ENCODE measurements around the gene B3GNT5. TPM values are rescaled to one million over a fixed set of nuclear protein-coding genes. Genes with fewer than 3 reads are reported as not detected.
A peak's percentile ranks its signal among the peaks of the same experiment; 100 is the strongest.

Gene B3GNT5
- total RNA-seq, 1 donor from 2014 or later, result 19.9 TPM

DNA sequence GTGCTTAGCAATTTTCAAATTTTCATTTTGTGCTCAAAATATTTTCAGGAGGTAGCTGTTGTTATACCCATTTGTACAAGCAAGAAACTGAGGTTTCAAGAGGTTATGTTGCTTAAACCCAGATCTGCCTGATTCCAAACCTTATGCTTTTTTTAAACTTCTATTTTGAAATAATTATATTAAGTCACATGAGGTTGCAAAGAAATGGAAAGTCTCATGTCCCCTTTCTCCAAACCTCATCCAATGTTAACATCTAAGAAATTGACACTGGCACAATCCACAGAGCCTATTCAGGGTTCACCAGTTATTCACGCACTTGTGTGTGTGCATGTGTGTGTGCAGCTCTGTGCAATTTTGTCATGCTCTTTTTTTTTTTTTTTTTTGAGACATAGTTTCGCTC is 35.1 kb downstream of the B3GNT5 start:
- peak overlapping the region; percentile 95 for H3K27ac Mint-ChIP-seq (ENCODE audit: unreplicated experiment)
- TF ChIP-seq, protein P1, sequence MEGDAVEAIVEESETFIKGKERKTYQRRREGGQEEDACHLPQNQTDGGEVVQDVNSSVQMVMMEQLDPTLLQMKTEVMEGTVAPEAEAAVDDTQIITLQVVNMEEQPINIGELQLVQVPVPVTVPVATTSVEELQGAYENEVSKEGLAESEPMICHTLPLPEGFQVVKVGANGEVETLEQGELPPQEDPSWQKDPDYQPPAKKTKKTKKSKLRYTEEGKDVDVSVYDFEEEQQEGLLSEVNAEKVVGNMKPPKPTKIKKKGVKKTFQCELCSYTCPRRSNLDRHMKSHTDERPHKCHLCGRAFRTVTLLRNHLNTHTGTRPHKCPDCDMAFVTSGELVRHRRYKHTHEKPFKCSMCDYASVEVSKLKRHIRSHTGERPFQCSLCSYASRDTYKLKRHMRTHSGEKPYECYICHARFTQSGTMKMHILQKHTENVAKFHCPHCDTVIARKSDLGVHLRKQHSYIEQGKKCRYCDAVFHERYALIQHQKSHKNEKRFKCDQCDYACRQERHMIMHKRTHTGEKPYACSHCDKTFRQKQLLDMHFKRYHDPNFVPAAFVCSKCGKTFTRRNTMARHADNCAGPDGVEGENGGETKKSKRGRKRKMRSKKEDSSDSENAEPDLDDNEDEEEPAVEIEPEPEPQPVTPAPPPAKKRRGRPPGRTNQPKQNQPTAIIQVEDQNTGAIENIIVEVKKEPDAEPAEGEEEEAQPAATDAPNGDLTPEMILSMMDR (IDR thresholded peaks at IDR 0.05), result no peak
- H3K27me3 Mint-ChIP-seq (ENCODE audit: low read depth), result no peaks in the 10 kb centered on the region
- no peak overlapping the region for H3K4me3 Mint-ChIP-seq (ENCODE audit: unreplicated experiment)
- H3K36me3 Mint-ChIP-seq (ENCODE audit: low read depth), result no peaks in the 10 kb centered on the region
- H3K9me3 Mint-ChIP-seq (ENCODE audit: low read depth), result no peaks in the 10 kb centered on the region
- DNase-seq (ENCODE audit: low spot score), result no peak
- peaks cover 53% of the 10 kb centered on the region for H3K4me1 Mint-ChIP-seq (ENCODE audit: low read depth)

DNA sequence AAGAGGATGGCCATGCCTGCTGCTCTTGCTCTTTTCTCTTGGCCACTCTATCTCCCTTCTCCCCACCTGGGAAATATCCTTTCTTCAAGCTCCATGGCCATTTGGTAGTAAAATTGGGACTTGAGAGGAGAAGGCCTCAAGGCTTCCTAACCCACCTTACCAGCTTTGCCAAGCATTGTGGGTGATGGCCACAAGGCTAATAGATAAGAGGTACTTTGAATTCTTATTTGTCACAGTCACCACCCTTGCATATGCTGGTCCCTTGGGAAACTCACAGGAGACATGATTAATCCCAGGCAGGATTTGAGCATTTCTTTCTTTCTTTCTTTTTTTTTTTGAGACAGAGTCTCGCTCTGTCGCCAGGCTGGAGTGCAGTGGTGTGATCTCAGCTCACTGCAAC is 37.2 kb downstream of the B3GNT5 start:
- peaks cover 3% of the 10 kb centered on the region for H3K36me3 Mint-ChIP-seq (ENCODE audit: low read depth)
- DNase-seq (ENCODE audit: low spot score), result no peak
- H3K27ac Mint-ChIP-seq (ENCODE audit: unreplicated experiment), result no peak overlapping the region
- H3K4me1 Mint-ChIP-seq (ENCODE audit: low read depth), result peaks cover 50% of the 10 kb centered on the region
- no peak overlapping the region for H3K4me3 Mint-ChIP-seq (ENCODE audit: unreplicated experiment)
- H3K9me3 Mint-ChIP-seq (ENCODE audit: low read depth), result peaks cover 3% of the 10 kb centered on the region
- TF ChIP-seq, protein P1 (IDR thresholded peaks at IDR 0.05), result no peak
- H3K27me3 Mint-ChIP-seq (ENCODE audit: low read depth), result no peaks in the 10 kb centered on the region

DNA sequence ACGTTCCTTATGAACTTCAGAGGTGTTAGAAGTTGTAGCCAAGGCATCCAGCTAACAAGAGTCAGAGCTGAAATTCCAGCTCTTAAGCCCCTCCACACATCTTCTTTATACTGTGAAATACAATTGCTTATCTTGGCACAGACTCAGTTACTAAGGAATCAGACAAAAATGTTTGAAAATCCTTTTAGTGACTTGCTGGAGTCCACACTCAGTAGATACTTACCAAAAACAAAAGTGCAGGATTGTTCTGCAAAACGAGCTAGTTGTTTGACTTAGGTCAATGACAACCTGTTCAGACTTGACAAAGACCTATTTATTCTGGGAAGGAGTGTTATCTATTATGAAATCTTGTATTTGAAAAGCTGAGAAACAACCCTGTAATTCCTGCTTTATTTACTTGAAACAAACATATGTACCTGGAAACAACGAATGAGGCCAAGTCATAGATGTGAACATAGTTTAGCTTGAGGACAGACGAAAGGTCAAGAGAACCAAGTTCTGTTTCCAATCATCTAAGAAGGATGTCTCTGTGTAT is 38.5 kb downstream of the B3GNT5 start:
- Mint-ChIP-seq H3K4me3 (ENCODE audit: unreplicated experiment) (no peak overlapping the region), H3K27me3 (ENCODE audit: low read depth) (no peaks in the 10 kb centered on the region), H3K9me3 (ENCODE audit: low read depth) (peaks cover 3% of the 10 kb centered on the region), H3K27ac (ENCODE audit: unreplicated experiment) (peak overlapping the region; percentile 73), H3K36me3 (ENCODE audit: low read depth) (peaks cover 4% of the 10 kb centered on the region), H3K4me1 (ENCODE audit: low read depth) (peaks cover 47% of the 10 kb centered on the region)
- TF ChIP-seq, protein P1 (IDR thresholded peaks at IDR 0.05), result no peak
- DNase-seq (ENCODE audit: low spot score), result no peak

DNA sequence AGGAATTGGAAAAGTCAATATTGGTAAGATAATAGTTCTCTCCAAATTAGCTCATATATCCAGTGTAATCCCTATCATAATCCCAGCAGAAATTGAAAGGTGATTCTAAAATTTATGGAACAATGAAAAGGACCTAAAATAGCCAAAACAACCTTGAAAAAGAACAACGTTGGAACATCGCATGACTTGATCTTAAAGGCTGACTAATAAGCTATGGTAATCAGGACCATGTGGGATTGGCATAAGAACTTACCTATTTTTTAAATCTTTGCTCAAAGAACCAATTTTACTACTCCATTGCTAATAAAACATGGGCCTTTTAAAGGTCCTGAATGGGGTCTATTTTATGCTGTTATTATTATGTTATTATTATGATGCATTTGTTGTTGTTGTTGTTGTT is 40.9 kb downstream of the B3GNT5 start:
- TF ChIP-seq, protein P1 (IDR thresholded peaks at IDR 0.05), result no peak
- no peak overlapping the region for H3K27ac Mint-ChIP-seq (ENCODE audit: unreplicated experiment)
- peaks cover 4% of the 10 kb centered on the region for H3K36me3 Mint-ChIP-seq (ENCODE audit: low read depth)
- no peak for DNase-seq (ENCODE audit: low spot score)
- H3K4me1 Mint-ChIP-seq (ENCODE audit: low read depth), result peaks cover 43% of the 10 kb centered on the region
- no peak overlapping the region for H3K4me3 Mint-ChIP-seq (ENCODE audit: unreplicated experiment)
- H3K27me3 Mint-ChIP-seq (ENCODE audit: low read depth), result no peaks in the 10 kb centered on the region
- peaks cover 3% of the 10 kb centered on the region for H3K9me3 Mint-ChIP-seq (ENCODE audit: low read depth)

DNA sequence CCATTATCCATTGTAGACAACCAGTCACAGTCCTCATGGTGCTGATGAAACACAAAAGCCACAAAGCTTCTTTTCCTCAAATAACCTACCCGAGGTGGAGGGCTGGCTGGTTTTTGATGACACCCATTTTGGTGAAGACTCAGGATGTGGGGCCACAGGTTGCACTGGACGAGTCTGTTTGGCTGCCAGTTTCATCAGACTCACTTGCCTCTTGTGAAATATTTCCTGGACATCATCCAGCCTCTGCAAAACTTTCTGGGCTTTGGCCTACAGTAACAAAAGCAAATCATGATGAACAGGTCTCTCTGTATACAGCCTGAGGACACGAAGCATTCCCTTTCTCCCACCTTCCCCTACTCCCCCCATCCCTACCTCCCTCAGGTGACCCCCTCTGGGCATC is 42.2 kb downstream of the B3GNT5 start:
- Mint-ChIP-seq H3K4me1 (ENCODE audit: low read depth) (peaks cover 47% of the 10 kb centered on the region), H3K4me3 (ENCODE audit: unreplicated experiment) (no peak overlapping the region), H3K27ac (ENCODE audit: unreplicated experiment) (peak overlapping the region; percentile 59), H3K9me3 (ENCODE audit: low read depth) (peaks cover 3% of the 10 kb centered on the region), H3K36me3 (ENCODE audit: low read depth) (peaks cover 4% of the 10 kb centered on the region), H3K27me3 (ENCODE audit: low read depth) (no peaks in the 10 kb centered on the region)
- TF ChIP-seq, protein P1 (IDR thresholded peaks at IDR 0.05), result no peak
- no peak for DNase-seq (ENCODE audit: low spot score)
